Muscle layer of colon (tissue), 2 donors: Measurements from ENCODE around the gene GNAQ.
"Not testable (repeated sequence)": the region's sequence is repeated elsewhere in the genome, so short reads cannot be mapped to it uniquely, and the experiment has no call there.

Experiments
- H3K27ac ChIP-seq: one replicate; pipeline ENCODE4 v1.7.0; 2013; ENCODE audit warnings: low read depth, mild to moderate bottlenecking, low read length, moderate library complexity
- H3K27me3 ChIP-seq, 2 donors: one replicate each; pipeline ENCODE4 v1.7.0; 2013; ENCODE audit warnings: low read length in 2 of 2, mild to moderate bottlenecking in 2 of 2; ENCODE audit not compliant: insufficient read depth in 2 of 2, control insufficient read depth in 1 of 2
- H3K36me3 ChIP-seq: one replicate; pipeline ENCODE4 v1.7.0; 2013; ENCODE audit warnings: mild to moderate bottlenecking, low read length; ENCODE audit not compliant: insufficient read depth
- H3K4me1 ChIP-seq: one replicate; pipeline ENCODE4 v1.7.0; 2013; ENCODE audit warnings: mild to moderate bottlenecking, low read length; ENCODE audit not compliant: insufficient read depth
- H3K4me3 ChIP-seq, 2 donors: one replicate each; pipeline ENCODE4 v1.7.0; 2013; ENCODE audit warnings: low read length in 2 of 2, low read depth in 1 of 2, mild to moderate bottlenecking in 1 of 2, moderate library complexity in 1 of 2
- H3K9ac ChIP-seq: one replicate; pipeline ENCODE4 v1.7.0; 2013; ENCODE audit warnings: low read length
- H3K9me3 ChIP-seq: one replicate; pipeline ENCODE4 v1.7.0; 2013; ENCODE audit warnings: mild to moderate bottlenecking, low read length
- donor health status: abdominal sarcoma.
- donor health status: Adenocarcinoma of cecum.

The GNAQ gene

GRCh38 chr9:77865385-77866047 lies 166.1 kb downstream of the GNAQ start:
- no peaks in the 10 kb centered on the region for H3K9me3 ChIP-seq
- no peak overlapping the region for H3K4me3 ChIP-seq
- H3K36me3 ChIP-seq: no peaks in the 10 kb centered on the region
- H3K27me3 ChIP-seq: no peaks in the 10 kb centered on the region
- no peaks in the 10 kb centered on the region for H3K4me1 ChIP-seq
- H3K27ac ChIP-seq: no peak overlapping the region
- no peak overlapping the region for H3K9ac ChIP-seq

- H3K9me3 ChIP-seq: no peaks in the 10 kb centered on the region
- no peaks in the 10 kb centered on the region for H3K4me1 ChIP-seq
- no peak overlapping the region for H3K9ac ChIP-seq
- no peak overlapping the region for H3K4me3 ChIP-seq
- H3K36me3 ChIP-seq: no peaks in the 10 kb centered on the region
- no peak overlapping the region for H3K27ac ChIP-seq
- H3K27me3 ChIP-seq: no peaks in the 10 kb centered on the region
These were observed 167.3 kb downstream of the GNAQ start for GRCh38 chr9:77864211-77864889.

GRCh38 chr9:77863638-77864037 lies 168.0 kb downstream of the GNAQ start:
- not testable (repeated sequence) for H3K27ac ChIP-seq

GRCh38 chr9:77860953-77861352 lies 170.7 kb downstream of the GNAQ start:
- not testable (repeated sequence) for H3K36me3 ChIP-seq, H3K27me3 ChIP-seq, H3K4me3 ChIP-seq, H3K4me1 ChIP-seq, H3K9me3 ChIP-seq, H3K27ac ChIP-seq, H3K9ac ChIP-seq

More at GRCh38 chr9:77863638-77864037, 168.0 kb downstream of the GNAQ start:
- not testable (repeated sequence) for H3K9ac ChIP-seq, H3K36me3 ChIP-seq, H3K4me1 ChIP-seq, H3K4me3 ChIP-seq, H3K27me3 ChIP-seq, H3K9me3 ChIP-seq

- Histone ChIP-seq H3K27ac (no peak overlapping the region), H3K9me3 (no peaks in the 10 kb centered on the region), H3K27me3 (no peaks in the 10 kb centered on the region), H3K9ac (no peak overlapping the region), H3K4me1 (no peaks in the 10 kb centered on the region), H3K36me3 (no peaks in the 10 kb centered on the region), H3K4me3 (no peak overlapping the region)
These were observed 173.9 kb downstream of the GNAQ start for GRCh38 chr9:77857513-77858259.

- no peak overlapping the region for H3K9ac ChIP-seq
- no peak overlapping the region for H3K4me3 ChIP-seq
- peaks cover 4% of the 10 kb centered on the region for H3K4me1 ChIP-seq
- H3K36me3 ChIP-seq: no peaks in the 10 kb centered on the region
- no peaks in the 10 kb centered on the region for H3K9me3 ChIP-seq
- no peak overlapping the region for H3K27ac ChIP-seq
- no peaks in the 10 kb centered on the region for H3K27me3 ChIP-seq
These were observed 175.0 kb downstream of the GNAQ start for GRCh38 chr9:77856615-77857014.

- peaks cover 4% of the 10 kb centered on the region for H3K4me1 ChIP-seq
- no peak overlapping the region for H3K27ac ChIP-seq
- H3K9me3 ChIP-seq: no peaks in the 10 kb centered on the region
- H3K9ac ChIP-seq: no peak overlapping the region
- H3K27me3 ChIP-seq: no peaks in the 10 kb centered on the region
- H3K36me3 ChIP-seq: no peaks in the 10 kb centered on the region
- H3K4me3 ChIP-seq: no peak overlapping the region
These were observed 176.7 kb downstream of the GNAQ start for GRCh38 chr9:77854916-77855311.

GRCh38 chr9:77854258-77854915 lies 177.2 kb downstream of the GNAQ start:
- Histone ChIP-seq H3K9ac (no peak overlapping the region), H3K27me3 (no peaks in the 10 kb centered on the region), H3K4me3 (no peak overlapping the region), H3K27ac (no peak overlapping the region), H3K36me3 (no peaks in the 10 kb centered on the region), H3K4me1 (peaks cover 4% of the 10 kb centered on the region), H3K9me3 (no peaks in the 10 kb centered on the region)

- Histone ChIP-seq H3K4me3 (no peak overlapping the region), H3K4me1 (peaks cover 6% of the 10 kb centered on the region), H3K9ac (no peak overlapping the region), H3K9me3 (no peaks in the 10 kb centered on the region), H3K27ac (no peak overlapping the region), H3K36me3 (no peaks in the 10 kb centered on the region), H3K27me3 (no peaks in the 10 kb centered on the region)
These were observed 177.9 kb downstream of the GNAQ start for GRCh38 chr9:77853716-77854115.

- no peak overlapping the region for H3K9ac ChIP-seq
- no peaks in the 10 kb centered on the region for H3K27me3 ChIP-seq
- no peak overlapping the region for H3K4me3 ChIP-seq
- H3K4me1 ChIP-seq: peaks cover 22% of the 10 kb centered on the region
- no peaks in the 10 kb centered on the region for H3K9me3 ChIP-seq
- no peaks in the 10 kb centered on the region for H3K36me3 ChIP-seq
- H3K27ac ChIP-seq: no peak overlapping the region
These were observed 179.6 kb downstream of the GNAQ start for GRCh38 chr9:77851882-77852595.

- Histone ChIP-seq H3K36me3 (no peaks in the 10 kb centered on the region), H3K4me3 (no peak overlapping the region), H3K27ac (no peak overlapping the region), H3K9ac (no peak overlapping the region), H3K27me3 (no peaks in the 10 kb centered on the region), H3K9me3 (no peaks in the 10 kb centered on the region), H3K4me1 (peaks cover 37% of the 10 kb centered on the region)
These were observed 182.7 kb downstream of the GNAQ start for GRCh38 chr9:77848897-77849296.
